Stimulated activated CD8-positive, alpha-beta memory T cell treated with anti-CD3 and anti-CD28 coated beads, Interleukin-12 subunit alpha, Interleukin-12 subunit beta, amount 100 ng/mL, for 24 hours (primary cell): ENCODE results near the gene MYT1.

Experiments used
- DNase-seq: peaks from one replicate; pipeline ENCODE4 v3.0.0-alpha.2; 2020; ENCODE audit errors: extremely low read depth

MYT1 gene

DNA sequence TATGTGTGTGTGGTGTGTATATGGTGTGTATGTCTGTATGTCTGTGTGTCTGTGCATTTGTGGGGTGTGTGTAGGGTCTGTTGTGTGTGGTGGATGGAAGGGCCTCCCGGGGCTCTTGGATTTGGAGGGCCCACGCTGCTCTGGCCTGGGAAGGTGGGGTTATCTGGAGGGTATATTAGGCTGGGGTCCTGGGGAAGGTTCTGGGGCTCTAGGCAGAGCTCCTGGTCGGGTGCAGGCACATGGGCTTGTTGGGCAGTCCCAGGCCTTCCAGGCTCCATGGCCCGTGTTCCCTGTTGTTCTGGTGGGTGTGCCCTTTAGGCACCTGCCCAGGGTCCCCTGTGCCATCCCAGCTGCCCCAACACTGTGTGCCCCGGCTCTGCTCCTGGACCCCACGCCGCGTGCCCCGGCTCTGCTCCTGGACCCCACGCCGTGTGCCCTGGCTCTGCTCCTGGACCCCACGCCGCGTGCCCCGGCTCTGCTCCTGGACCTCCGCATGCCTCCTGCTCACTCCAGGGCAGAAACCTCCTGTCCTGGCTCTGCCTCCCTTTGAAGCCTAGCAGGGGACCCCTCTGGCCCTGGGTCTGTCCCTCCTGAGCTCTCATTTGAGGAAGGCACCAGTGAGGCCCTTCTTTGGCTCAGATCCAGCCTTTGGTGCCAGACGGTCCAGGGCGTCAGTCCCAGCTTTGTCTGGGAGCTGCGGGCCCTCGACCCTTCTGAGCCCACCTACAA, 10.2 kb upstream of the MYT1 start:
- no peak for DNase-seq

DNA sequence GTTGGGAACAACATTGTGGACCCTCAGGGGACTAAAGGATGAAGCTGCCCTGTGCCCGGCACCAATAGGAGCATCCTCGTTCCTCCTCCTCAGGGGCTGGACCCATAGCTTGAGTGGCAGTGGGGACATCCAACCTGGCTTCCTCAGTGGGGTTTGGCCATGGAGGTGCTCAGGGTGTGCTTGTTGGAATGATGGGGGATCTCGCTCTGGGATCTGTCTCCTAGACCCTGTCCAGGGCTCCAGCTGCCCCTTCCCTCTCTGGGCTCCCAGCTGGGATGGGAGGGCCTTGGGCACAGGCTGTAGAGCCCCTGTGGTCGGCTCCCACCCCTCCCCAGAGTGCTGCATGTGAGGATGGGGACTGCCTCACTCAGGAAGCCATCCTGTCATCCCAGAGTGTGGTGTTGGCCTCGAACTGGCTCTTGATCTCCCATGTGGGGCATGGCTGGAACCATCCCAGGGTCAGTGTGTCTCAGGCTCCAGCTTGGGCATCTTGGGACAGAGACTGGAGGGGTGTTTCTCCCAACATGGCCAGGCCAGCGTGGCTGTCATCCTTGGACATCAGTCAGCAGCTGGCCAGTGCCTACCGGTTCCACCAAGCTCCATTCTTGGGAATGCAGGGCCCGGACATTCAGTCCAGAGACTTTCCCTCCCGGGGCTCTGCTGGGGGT, 9.5 kb upstream of the MYT1 start:
- no peak for DNase-seq

DNA sequence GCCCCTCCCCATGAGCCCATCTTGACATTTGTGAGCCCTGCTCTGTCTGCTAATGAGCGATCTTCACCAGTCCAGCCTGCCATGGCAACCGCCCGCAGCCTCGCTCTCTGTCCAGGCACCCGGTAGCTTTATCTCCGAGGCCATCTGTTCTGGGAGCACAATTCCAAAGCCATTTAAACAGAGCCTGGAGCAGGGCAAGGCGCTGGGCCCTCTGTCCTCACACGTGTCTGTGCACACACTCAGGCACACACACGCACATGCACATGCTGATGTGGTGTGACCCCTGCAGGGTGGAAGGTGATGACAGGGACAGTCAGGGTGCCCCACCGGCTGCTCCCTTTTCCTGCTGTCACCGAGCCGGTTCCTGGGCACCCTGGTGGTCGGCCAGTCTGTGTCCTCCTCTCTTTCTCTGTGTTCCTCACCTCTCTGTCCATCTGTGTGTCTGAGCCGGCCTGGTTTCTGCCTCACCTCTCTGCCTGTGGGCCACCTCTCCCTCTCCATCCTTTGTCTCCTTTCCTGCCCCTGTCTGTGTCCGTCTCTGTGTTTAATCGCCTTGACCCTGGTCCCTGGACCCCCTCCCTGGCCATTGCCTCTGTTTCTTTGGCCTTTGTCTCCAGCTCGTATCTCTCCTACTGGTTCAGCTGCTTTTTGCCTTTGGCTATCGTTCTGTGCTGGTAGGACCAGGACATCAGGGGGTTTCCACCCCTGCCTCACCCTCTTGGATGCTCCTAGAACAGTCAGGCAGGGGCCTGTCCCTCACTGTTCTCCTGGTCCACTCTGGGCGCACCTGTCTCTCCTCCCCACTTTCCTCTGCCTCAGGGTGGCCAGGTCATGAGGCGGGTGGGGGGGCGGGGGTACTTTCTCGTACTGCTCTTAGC, 8.8 kb upstream of the MYT1 start:
- no peak for DNase-seq

DNA sequence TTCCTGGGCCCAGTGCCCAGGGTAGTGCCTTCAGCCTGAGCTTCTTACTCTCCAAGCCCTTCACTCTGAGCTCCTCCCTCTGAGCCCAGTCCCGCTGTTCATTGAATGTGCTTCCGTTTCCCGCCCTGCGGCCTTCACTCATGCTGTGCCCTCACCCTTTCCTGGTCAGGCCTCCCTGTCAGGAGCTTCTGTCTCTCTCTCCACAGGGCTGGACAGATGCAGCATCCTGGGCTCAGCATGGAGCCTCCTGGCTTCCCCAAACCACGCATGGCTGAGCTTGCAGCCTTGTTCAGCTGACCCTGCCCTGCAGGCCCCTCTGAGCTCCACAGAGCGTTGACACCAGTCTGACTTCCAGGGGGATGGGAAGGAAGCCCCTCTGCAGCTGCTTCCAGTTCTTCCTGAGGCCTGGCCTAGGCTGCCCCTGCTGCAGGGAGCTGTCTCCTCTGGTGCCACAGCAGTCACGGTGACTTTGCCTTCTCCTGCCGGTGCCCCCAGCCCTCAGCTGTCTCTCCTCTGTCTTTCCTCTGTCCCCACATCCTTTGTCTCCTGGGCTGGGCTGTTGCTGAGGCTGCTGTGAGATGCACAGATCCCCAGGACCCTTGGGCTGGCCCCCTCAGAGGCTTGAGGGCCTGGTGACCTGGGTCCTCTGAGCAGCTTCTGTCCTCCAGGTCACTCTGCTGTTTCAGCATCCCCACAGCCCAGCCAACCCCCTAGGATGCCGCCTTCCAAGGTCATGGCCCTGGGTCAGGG, 7.9 kb upstream of the MYT1 start:
- DNase-seq: no peak

DNA sequence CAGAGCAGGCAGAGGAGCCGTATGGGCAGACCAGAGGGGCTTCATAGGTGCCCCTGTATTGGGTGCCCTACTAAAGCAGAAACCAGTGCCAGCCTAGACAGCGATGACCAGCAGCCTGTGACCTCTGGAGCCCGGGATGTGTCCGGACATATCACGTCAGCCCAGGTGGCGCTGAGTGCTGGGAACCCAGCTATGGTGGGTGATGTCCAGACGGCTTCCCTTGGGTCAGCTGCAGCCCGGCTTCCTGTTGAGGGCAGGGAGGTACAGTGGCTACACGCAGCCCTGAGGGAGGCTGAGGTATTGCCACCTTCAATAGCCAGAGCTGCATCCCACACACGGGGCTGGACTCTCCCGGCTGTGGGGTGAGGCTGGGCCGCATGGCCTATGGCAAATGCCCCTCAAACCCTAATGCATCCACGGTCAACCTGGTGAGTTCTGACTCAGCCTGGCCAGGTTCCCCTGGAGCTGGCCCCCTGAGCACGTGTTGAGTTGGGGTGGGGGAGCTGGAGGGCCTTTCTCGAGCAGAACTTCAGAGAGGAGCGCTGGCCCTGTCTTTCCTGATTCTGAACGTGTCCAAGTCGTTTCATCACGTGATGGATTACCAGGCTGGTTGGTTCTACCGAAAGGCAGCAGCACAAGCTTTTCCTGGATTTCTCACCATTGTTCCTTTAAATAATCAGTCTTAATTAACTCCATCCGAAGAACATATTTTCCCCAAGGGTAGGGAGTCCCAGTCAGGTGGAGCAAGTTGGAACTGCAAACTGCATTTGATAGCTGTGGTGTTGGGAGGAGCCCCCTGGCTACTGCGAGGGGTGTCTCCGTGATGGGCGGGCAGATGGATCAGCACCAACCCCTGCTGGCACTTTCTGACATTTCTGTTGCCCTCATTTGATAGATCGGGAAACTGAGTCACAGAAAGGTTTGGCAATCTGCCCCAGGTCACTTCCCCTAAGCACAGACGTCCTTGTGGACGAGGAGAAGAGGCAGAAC, 7.1 kb upstream of the MYT1 start:
- DNase-seq: no peak

DNA sequence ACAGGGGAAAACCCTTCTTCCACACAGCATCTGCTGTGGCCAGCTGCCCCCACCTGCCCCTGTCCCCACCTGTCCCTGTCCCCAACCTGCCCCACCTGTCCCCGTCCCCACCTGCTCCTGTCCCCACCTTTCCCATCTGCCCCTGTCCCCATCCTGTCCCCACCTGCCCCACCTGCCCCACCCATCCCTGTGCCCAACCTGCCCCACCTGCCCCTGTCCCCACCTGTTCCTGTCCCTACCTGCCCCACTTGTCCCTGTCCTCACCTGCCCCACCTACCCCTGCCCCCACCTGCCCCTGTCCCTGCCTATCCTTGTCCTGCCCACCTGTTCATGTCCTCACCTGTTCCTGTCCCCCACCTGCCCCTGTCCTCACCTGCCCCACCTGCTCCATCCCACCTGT, 6.4 kb upstream of the MYT1 start:
- DNase-seq: no peak

DNA sequence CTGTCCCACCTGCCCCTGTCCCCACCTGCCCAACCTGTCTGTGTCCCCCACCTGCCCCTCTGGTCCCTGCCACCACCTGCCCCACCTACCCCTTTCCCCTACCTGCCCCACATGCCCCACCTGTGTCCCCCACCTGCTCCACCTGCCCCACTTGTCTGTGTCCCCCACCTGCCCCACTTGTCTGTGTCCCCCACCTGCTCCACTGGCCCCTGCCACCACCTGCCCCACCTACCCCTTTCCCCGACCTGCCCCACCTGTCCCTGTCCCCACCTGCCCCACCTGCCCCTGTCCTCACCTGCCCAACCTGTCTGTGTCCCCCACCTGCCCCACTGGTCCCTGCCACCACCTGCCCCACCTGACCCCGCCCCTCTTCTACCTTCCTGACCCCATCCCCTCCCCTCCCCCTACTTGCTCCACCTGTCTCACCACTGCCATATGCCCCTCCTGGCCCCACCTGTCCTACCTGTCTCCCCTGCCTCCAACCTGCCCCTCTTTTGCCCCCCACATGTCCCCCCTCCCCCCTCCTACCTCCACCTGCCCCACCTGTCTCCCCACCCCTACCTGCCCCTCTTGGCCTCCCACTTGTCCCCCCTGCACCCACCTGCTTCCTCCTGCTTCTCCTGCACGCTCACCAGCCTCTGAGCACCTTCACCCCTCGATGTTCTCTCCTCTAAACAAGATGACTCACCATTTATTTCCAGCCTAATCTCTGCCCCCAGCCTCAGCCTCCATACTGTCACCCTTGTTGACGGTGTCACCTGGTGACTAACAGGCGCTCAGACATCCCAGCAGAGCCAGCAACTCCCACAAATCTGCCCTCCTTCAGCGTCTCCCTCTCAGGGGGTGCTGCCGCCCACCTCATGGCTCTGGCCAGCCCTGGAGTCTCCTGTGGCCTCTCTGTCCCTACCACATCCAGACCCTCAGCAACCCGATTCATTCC, 5.6 kb upstream of the MYT1 start:
- DNase-seq: no peak

DNA sequence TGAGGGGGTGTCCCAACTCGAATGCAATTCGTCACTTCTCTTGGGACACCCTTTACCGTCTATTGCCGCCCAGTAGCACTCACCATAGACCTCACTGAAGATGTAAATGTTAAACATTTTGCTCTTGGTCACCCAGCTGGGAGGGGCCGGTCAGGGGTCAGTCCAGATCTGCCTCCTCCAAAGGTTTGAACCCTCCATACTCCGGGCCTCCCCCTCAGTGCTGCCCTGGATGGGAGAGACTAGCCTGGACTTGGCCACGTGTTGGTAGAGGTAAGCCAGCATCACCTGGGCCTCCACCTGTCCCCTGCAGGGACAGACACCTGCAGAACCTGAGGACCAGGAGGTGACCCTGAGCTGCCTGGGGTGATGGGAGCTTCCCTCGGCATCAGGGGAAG, 5.0 kb upstream of the MYT1 start:
- no peak for DNase-seq

DNA sequence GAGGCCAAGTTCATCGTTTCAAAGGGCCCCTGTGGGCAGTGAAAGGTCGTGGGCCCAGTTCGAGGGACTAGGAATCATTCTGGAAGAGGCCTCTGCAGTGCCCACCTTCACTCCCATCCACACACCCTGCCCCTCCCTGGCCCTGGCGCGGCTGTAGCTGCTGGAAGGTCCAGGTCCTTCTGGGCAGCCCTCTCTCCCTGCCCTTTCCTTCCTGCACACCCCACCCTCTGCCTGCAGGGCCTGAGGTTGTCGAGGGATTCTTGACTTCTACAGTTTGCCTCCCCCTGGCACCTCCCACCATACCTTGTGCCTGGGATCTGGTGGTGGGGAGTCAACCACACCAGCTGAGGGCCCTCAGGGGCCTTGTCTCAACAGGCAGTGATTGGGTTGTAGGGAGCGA, 4.5 kb upstream of the MYT1 start:
- DNase-seq: no peak

DNA sequence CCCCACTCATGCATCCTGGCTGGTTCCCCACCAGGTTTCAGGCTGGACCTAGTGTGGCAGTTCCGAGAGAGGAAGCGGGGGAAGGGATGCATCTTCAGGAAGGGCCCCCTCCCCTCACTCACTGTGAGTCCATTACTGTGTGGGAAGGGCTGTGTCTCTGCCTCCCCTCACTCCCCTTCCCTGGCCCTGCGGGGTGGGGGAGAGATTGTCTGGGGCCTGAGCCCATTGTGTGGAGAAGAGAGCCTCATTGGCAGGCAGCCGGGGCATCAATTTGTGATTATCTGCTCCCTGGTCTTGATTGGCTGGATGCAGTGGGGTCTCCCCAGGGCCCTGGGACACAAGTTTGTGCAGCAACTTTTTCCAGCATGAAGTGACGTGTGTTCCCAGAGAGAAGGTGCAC, 4.1 kb upstream of the MYT1 start:
- DNase-seq: no peak

DNA sequence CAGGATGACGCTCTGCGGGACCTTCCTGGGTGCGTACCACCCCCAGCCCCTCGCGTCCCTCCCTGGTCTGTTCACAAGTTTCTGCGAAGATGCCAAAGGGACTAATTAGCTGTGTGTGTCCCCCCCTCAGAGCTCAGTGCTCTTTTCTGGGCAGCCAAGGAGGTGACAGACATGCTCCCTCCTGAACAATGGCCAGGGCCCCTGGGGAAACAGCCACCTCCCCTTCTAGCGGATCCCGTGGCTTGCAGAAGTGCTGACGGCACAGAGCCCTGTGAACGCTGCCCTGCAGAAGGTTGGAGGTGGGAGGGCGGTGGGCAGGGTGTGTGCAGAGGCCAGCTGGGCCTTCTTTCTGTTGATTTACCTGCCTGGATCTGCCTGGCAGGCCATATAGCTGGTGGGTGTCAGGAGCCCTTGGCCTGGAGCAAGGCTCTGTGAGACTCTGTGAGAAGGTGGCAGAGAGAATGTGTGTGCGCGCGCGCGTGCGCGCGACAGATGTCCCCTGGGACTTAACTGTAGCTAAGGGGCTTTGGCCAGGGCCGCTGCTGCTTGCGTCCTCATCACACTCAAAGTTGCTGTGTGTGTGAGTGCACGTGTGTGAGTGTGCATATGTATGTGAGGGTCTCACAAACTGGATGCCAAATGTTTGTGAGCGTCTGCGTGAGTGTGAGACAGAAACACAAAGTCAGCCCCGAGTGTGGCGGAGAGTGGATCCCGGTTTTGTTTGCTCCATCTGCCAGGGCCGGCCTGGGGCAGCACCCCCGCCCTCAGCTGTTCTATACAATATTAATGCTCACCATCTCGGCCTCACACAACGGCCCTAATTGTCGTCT, 3.5 kb upstream of the MYT1 start:
- DNase-seq: no peak

DNA sequence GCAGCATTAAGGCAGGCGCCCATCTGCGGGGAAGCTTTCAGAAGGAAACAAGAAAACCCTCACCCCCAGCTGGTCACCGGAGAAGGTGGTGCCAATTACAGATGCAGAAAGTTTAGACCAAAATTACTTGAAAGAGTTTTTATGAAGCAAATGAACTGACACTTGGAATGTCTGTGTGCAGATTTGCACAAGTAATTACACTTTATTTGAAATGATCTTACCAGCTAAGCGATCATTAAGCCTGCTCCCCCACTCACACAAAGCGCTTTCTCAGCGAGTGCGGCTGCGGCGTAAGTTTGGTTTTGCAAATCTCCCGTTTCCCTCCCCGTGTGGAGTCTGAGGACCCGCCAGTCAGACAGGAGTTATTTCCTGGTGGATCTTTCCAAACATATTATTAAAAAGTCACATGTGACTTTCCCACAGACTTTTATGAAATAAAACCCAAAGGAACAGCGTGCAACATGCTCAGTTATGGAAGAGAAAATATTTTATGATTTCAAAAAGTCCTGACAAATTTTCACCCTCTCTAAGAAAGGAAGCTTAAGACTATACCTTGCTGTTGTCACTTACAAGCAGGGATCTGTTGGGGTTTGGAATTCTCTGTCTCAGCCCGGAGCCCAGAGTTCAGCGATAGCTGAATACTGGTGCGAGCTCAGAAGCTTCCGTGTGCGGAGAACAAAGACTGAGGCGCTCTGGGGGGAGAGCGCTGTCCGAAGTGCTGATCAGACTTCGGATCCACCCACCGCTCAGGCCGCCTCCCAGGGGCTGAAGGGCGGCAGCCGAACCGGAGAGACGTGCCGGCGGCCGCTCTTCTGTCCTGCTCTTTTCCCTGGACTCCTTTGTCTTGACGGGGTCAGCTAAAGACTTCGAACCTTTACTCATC, 2.7 kb upstream of the MYT1 start:
- DNase-seq: peak; percentile 3

DNA sequence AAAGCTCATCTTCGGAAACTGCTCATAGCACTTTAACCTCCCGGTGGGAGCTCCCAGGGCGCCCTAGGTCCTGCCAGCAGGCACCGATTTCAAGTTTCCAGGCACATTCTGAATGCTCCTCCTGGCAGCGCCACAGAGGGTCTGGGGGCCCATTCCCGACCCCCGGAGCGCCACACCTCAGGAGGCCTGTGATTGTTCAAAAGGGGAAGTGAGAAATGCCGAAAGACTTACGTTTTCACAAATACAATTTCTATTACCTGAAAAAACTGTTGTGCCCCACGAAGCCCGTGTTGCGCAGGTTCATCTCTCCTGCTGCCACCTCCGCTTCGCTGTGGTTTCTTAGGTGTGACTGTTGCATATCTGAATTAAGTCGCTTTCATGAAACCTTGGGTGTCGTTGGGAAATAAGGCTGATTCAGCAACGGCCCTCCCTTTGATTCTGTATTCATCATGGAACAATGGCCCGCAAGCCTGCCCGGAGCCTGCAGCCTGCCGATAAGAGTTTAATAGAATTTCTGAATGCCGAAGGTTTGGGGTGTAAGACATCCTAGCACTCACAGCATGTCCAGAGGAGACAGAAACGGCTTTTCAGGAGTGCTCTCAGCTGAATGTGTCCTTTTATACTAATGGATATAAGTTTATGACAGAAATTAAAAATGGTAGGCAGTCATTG, 1.9 kb upstream of the MYT1 start:
- no peak for DNase-seq

DNA sequence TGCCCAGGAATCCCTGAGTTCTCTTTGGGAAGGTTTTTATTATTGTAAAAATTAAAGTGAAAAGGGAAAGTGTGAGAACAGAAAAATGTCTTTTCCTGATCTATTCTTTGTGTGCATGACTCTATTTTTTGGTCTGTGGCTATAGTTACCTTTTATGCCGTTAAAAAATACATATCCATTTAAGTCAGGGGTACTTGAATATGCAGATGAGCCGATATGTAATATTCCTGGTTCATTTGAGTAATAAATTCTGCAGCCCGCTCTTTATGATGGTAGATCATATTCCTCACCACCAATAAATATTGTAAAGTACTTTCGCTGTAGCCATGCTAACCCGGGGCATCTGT, 503 bp upstream of the MYT1 start:
- no peak for DNase-seq

DNA sequence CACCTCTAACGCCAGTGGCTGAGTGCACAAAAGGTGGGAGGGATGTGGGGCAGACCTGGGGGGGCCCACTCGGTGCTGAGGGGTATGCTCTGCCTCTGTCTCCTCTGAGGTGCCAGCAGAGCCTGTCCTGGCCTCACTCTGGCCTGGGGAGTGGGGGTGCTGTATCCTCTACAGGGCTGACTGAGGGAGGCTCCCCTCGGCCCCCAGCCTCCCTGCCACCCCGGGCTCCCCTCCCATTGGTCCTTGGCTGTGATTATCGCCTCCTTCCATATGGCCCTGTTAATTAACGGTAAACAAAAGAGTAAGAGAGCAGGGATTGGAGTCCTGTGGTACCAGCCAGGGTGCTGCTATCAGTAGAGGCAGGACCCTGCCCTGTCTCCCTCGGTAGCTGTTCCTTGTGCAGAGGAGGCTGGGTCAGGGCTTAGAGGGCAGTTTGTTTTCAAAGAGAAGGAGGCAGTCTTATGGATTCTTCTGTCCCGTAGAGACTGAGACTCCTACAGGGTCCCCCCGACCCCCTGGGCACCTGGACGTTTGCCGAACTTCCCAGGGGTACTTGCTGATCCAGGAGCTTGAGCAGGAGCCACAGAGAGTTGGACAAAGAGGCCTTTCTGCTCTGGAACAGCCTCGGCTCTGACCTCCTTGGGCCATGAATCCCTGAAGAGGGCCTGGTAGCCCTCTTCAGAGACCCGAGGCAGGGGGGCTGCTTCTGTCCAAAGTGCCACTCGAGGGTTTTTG, 1.8 kb downstream of the MYT1 start:
- no peak for DNase-seq

DNA sequence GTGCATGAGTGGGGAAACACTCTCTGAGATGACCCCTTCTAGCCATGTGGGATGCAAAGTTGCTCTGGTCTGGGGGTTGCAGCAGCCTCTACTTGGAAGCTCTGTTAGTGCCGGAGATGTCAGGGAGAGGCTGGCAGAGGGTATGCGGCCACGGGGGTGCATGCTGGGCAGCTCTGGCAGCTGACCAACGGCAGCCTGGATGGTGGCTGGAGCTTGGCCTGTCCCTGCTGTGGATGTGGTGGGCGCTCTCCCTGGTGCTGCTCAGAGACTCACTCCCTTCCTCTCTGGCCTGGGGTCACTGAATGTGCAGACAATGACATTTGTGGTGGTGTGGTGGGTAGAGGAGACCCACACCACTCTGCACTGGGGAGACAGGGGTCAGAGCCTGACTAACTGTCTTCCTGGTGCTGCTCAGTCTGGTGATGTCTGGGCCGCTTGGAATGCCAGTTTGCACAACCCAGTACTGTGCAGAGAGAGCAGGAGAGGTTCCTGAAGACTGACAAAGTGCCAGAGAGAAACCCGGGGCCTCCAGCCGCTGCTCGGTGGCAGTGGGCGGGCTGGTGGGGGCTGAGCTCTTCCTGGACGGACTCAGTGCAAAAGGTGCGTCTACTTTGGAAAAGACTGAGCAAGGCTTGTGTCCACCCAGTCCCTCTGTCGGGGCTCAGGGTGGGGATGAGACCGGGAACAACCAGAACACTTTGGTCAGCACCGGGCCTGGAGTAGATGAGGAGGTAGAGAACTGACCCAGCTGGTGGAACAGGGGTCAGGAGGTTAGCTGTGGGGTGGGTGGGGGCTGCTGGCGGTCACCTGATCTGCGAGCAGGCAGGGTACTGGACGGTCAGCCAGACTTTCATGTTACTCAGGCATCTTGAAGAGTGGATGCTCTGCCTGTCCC, 2.7 kb downstream of the MYT1 start:
- no peak for DNase-seq
